Measurements from ENCODE around the gene ARHGEF7. TPM values are rescaled to one million over a fixed set of nuclear protein-coding genes. Genes with fewer than 3 reads are reported as not detected.

Gene ARHGEF7
- total RNA-seq, 1 donor from 2014 or later: 64.6 TPM

DNA sequence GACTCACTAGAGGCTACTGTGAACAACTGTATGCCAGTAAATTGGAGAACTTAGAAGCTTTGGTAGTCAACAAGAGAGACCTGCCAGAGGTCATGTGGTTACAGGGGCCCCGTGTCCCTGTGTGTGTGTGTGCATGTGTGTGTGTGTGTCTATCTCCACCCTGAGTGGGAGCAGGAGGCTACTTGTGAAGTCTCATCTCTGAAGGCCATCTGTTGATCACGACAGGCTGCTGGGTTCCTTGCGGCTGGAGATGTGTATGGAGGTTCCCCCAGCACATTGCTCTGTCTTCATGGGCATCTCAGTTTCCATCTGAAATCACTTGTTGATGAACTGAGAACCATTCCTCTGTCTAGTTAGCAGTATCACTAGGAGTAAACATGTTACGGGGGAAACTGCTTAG, 147.2 kb downstream of the ARHGEF7 start:
- H3K27me3 ChIP-seq: no peaks in the 10 kb centered on the region
- no peaks in the 10 kb centered on the region for H3K79me2 ChIP-seq (ENCODE audit: low read depth)
- H3K9me3 Mint-ChIP-seq: peaks cover 23% of the 10 kb centered on the region
- no peak overlapping the region for H3K27ac Mint-ChIP-seq
- H3K36me3 ChIP-seq: peaks cover 4% of the 10 kb centered on the region
- peaks cover 20% of the 10 kb centered on the region for H3K4me1 Mint-ChIP-seq
- peaks cover 31% of the 10 kb centered on the region for H4K20me1 ChIP-seq (ENCODE audit: low read depth)
- peaks cover 21% of the 10 kb centered on the region for H3K36me3 Mint-ChIP-seq
- TF ChIP-seq EZH2 (IDR thresholded peaks at IDR 0.05): no peak
- TF ChIP-seq EZH2phosphoT487 (IDR thresholded peaks at IDR 0.05): no peak
- no peak for DNase-seq (ENCODE audit: low spot score)
- no peak overlapping the region for H3K4me3 Mint-ChIP-seq
- H2AFZ ChIP-seq (replicated peaks): no peak overlapping the region
- H3F3A ChIP-seq (ENCODE audit: low read depth): no peaks in the 10 kb centered on the region
- no peak overlapping the region for H3K9ac ChIP-seq
- H3K4me2 ChIP-seq: no peak overlapping the region
- H3K4me3 ChIP-seq: no peak overlapping the region
- no peaks in the 10 kb centered on the region for H3K9me3 ChIP-seq (ENCODE audit: low read depth)
- peaks cover 2% of the 10 kb centered on the region for H3K27me3 Mint-ChIP-seq (ENCODE audit: insufficient read depth, low read depth)
- H3K27ac ChIP-seq: no peak overlapping the region
- H3K4me1 ChIP-seq: peaks cover 14% of the 10 kb centered on the region

DNA sequence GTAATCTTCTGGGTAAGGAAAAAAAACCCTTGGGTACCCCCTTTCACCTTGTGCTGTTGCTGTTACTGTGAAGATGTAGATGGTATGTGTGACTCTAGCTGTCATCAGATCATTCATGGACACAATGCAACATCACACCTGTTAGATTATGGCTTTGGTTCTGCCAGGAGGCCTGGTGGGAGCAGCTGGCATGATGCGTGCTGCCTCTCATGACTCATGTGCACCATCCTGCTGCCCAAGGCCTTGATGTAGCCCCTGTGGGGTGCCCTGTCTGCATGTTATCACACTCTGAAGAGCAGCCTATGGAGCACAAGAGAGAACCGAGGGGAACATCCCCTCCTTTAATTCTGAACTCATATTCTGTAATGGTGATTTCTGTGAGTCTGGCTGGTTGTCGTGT, 147.6 kb downstream of the ARHGEF7 start:
- Histone ChIP-seq H3F3A (ENCODE audit: low read depth) (no peaks in the 10 kb centered on the region), H3K4me3 (no peak overlapping the region), H3K27ac (no peak overlapping the region), H3K79me2 (ENCODE audit: low read depth) (no peaks in the 10 kb centered on the region), H3K4me1 (peaks cover 14% of the 10 kb centered on the region), H4K20me1 (ENCODE audit: low read depth) (peaks cover 31% of the 10 kb centered on the region), H2AFZ (replicated peaks) (no peak overlapping the region), H3K9ac (no peak overlapping the region), H3K4me2 (no peak overlapping the region), H3K9me3 (ENCODE audit: low read depth) (no peaks in the 10 kb centered on the region), H3K36me3 (peaks cover 4% of the 10 kb centered on the region), H3K27me3 (no peaks in the 10 kb centered on the region)
- Mint-ChIP-seq H3K27ac (no peak overlapping the region), H3K36me3 (peaks cover 21% of the 10 kb centered on the region), H3K9me3 (peaks cover 23% of the 10 kb centered on the region), H3K27me3 (ENCODE audit: insufficient read depth, low read depth) (peaks cover 2% of the 10 kb centered on the region), H3K4me3 (no peak overlapping the region), H3K4me1 (peaks cover 20% of the 10 kb centered on the region)
- TF ChIP-seq, protein P1, sequence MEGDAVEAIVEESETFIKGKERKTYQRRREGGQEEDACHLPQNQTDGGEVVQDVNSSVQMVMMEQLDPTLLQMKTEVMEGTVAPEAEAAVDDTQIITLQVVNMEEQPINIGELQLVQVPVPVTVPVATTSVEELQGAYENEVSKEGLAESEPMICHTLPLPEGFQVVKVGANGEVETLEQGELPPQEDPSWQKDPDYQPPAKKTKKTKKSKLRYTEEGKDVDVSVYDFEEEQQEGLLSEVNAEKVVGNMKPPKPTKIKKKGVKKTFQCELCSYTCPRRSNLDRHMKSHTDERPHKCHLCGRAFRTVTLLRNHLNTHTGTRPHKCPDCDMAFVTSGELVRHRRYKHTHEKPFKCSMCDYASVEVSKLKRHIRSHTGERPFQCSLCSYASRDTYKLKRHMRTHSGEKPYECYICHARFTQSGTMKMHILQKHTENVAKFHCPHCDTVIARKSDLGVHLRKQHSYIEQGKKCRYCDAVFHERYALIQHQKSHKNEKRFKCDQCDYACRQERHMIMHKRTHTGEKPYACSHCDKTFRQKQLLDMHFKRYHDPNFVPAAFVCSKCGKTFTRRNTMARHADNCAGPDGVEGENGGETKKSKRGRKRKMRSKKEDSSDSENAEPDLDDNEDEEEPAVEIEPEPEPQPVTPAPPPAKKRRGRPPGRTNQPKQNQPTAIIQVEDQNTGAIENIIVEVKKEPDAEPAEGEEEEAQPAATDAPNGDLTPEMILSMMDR (IDR thresholded peaks at IDR 0.05): no peak
- DNase-seq (ENCODE audit: low spot score): no peak

DNA sequence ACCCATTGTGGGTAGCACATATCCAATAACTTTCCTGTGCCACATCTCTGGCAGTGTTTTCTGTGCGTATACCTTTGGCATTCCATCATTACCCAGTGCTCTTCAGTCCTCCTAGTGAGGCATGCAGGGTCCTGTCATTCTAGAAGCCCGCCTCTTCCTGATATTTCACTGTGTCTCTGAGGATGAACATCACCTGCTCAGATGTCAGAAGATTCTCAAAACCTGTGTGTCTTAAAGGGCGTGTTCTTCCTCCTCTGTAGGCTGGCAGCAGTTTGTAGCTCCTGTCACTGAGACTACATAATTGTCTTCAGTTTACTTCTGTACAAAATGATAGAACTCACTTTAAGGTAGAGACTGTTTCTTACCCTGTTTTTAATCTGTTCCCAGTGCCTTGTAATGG, 148.5 kb downstream of the ARHGEF7 start:
- H3K9me3 Mint-ChIP-seq: peaks cover 17% of the 10 kb centered on the region
- H3F3A ChIP-seq (ENCODE audit: low read depth): no peaks in the 10 kb centered on the region
- H3K9ac ChIP-seq: no peak overlapping the region
- no peaks in the 10 kb centered on the region for H3K79me2 ChIP-seq (ENCODE audit: low read depth)
- peaks cover 2% of the 10 kb centered on the region for H3K27me3 Mint-ChIP-seq (ENCODE audit: insufficient read depth, low read depth)
- no peak overlapping the region for H3K4me3 Mint-ChIP-seq
- H3K4me3 ChIP-seq: no peak overlapping the region
- no peak for TF ChIP-seq EZH2 (IDR thresholded peaks at IDR 0.05)
- peaks cover 4% of the 10 kb centered on the region for H3K36me3 ChIP-seq
- no peaks in the 10 kb centered on the region for H3K9me3 ChIP-seq (ENCODE audit: low read depth)
- H3K27ac Mint-ChIP-seq: no peak overlapping the region
- H3K4me1 Mint-ChIP-seq: peaks cover 20% of the 10 kb centered on the region
- no peak overlapping the region for H2AFZ ChIP-seq (replicated peaks)
- H3K27me3 ChIP-seq: no peaks in the 10 kb centered on the region
- DNase-seq (ENCODE audit: low spot score): no peak
- no peak overlapping the region for H3K4me2 ChIP-seq
- H4K20me1 ChIP-seq (ENCODE audit: low read depth): peaks cover 31% of the 10 kb centered on the region
- no peak overlapping the region for H3K27ac ChIP-seq
- peaks cover 14% of the 10 kb centered on the region for H3K4me1 ChIP-seq
- peaks cover 17% of the 10 kb centered on the region for H3K36me3 Mint-ChIP-seq

DNA sequence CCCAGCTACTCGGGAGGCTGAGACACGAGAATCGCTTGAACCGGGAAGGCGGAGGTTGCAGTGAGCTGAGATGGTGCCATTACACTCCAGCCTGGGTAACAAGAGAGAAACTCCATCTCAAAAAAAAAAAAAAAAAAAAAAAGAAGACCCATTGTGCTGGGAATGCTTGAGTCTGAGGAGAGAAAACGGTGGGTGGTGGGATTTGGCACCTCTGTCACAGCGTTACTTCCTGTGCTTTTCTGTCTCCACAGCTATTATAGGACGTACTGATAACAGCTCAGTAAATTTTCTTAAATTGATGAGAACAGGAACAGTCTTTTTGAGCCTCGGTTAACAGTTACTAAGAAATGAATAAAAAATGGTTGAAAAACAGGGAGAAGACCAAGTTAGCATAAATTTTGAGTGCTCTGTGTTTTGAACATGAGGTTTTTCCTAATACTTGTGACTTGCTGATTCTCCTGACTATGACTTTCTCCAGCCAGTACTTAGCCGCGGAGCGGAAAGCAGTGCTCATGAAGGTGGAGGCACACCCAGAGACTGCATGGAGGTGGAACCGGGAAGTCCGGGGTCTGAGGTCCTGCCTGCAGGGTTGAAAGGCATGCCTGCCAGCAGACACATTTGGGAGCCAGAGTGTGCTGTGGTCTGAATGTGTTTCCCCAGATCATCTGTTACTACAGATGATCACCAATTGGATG, 150.0 kb downstream of the ARHGEF7 start:
- H3K27me3 Mint-ChIP-seq (ENCODE audit: insufficient read depth, low read depth): peaks cover 2% of the 10 kb centered on the region
- no peak for DNase-seq (ENCODE audit: low spot score)
- H3K27ac ChIP-seq: no peak overlapping the region
- peaks cover 3% of the 10 kb centered on the region for H3K9me3 Mint-ChIP-seq
- H2AFZ ChIP-seq (replicated peaks): no peak overlapping the region
- no peaks in the 10 kb centered on the region for H3F3A ChIP-seq (ENCODE audit: low read depth)
- peak overlapping the region; percentile 24 for H3K4me2 ChIP-seq
- H3K36me3 ChIP-seq: peaks cover 4% of the 10 kb centered on the region
- no peaks in the 10 kb centered on the region for H3K9me3 ChIP-seq (ENCODE audit: low read depth)
- H3K4me1 Mint-ChIP-seq: peaks cover 20% of the 10 kb centered on the region
- H3K36me3 Mint-ChIP-seq: peaks cover 15% of the 10 kb centered on the region
- no peak overlapping the region for H3K4me3 ChIP-seq
- peaks cover 31% of the 10 kb centered on the region for H4K20me1 ChIP-seq (ENCODE audit: low read depth)
- no peaks in the 10 kb centered on the region for H3K79me2 ChIP-seq (ENCODE audit: low read depth)
- H3K4me3 Mint-ChIP-seq: no peak overlapping the region
- TF ChIP-seq, protein P1 (IDR thresholded peaks at IDR 0.05): no peak
- TF ChIP-seq EZH2 (IDR thresholded peaks at IDR 0.05): no peak
- TF ChIP-seq EZH2phosphoT487 (IDR thresholded peaks at IDR 0.05): no peak
- peak overlapping the region; percentile 30 for H3K27ac Mint-ChIP-seq
- H3K27me3 ChIP-seq: no peaks in the 10 kb centered on the region
- peaks cover 14% of the 10 kb centered on the region for H3K4me1 ChIP-seq
- no peak overlapping the region for H3K9ac ChIP-seq

Data from neural progenitor cell (in vitro differentiated cells).